Kidney (tissue), 14 donors: Measurements from ENCODE around the gene ANAPC15. TPM values are rescaled to one million over a fixed set of nuclear protein-coding genes. Genes with fewer than 3 reads are reported as not detected.

Experiments used
- DNase-seq, 5 donors: peaks; one replicate each; pipeline ENCODE4 v3.0.0-alpha.2; 2013 to 2020
- FAIRE-seq: peaks from 2 replicates; lab custom pipeline; 2012; peaks lifted over from hg19 to GRCh38; lab: Jason Lieb, UNC
- H3K27ac ChIP-seq, 2 donors: one replicate each; pipeline ENCODE4 v1.7.0; 2013; ENCODE audit warnings: low read depth in 2 of 2, low read length in 2 of 2, inconsistent platforms in 1 of 2
- H3K27me3 ChIP-seq: one replicate; pipeline ENCODE4 v1.7.1; 2013; ENCODE audit warnings: low read length, inconsistent platforms; ENCODE audit not compliant: control insufficient read depth, insufficient read depth
- H3K36me3 ChIP-seq, 3 donors: one replicate each; pipeline versions ENCODE4 v1.7.0 to v1.7.1; 2013; ENCODE audit warnings: low read length in 3 of 3, control low read depth in 1 of 3, inconsistent platforms in 1 of 3; ENCODE audit not compliant: insufficient read depth in 3 of 3, control insufficient read depth in 2 of 3
- H3K4me1 ChIP-seq, 3 donors: one replicate each; pipeline versions ENCODE4 v1.7.0 to v1.7.1; 2013; ENCODE audit warnings: low read length in 3 of 3, inconsistent platforms in 1 of 3, low read depth in 1 of 3; ENCODE audit not compliant: control insufficient read depth in 2 of 3, insufficient read depth in 2 of 3
- H3K4me3 ChIP-seq, 3 donors: one replicate each; pipeline versions ENCODE4 v1.7.0 to v1.8.1; 2013; ENCODE audit warnings: low read length in 3 of 3, control low read depth in 1 of 3, inconsistent platforms in 1 of 3
- H3K9ac ChIP-seq, 3 donors: one replicate each; pipeline versions ENCODE4 v1.7.0 to v1.7.1; 2013; ENCODE audit warnings: low read length in 3 of 3, control low read depth in 1 of 3, inconsistent platforms in 1 of 3
- H3K9me3 ChIP-seq, 3 donors: one replicate each; pipeline versions ENCODE4 v1.7.0 to v1.7.1; 2013; ENCODE audit warnings: low read length in 3 of 3, control low read depth in 1 of 3, inconsistent platforms in 1 of 3; ENCODE audit not compliant: control insufficient read depth in 2 of 3, insufficient read depth in 1 of 3
- CTCF ChIP-seq: IDR thresholded peaks from 3 replicates; pipeline ENCODE4 v1.5.1; 2012; ENCODE audit warnings: mild to moderate bottlenecking, moderate library complexity, borderline replicate concordance; ENCODE audit not compliant: insufficient read depth; ENCODE audit errors: extremely low read depth
- intact Hi-C: fragments of 100-400 bp; cut with DNase I; formaldehyde crosslinking; loops from one replicate; pipeline ENCODE4 v1.11.1; 2022
- polyA plus RNA-seq: library from polyadenylated mRNA; stranded (reverse); fragments of 350-450 nt; fragmentation: Illumina TruSeq; extraction: RNeasy Lipid Tissue Mini Kit (QIAGEN cat#74804); gene quantifications from one replicate; pipeline ENCODE4 v1.2.3, GENCODE V29; 2014; ENCODE audit warnings: low read depth, low replicate concordance; ENCODE audit not compliant: insufficient read depth
- total RNA-seq: library from RNA; stranded (reverse); fragmentation: NEBNext Ultra II Directional; extraction: Animal tissue kit (Norgen Biotek cat#: 25700); gene quantifications from one replicate; pipeline ENCODE4 v1.2.1, GENCODE V29; 2021
- donor health status: control.
- donor health status: control.
- donor health status: control.
- donor health status: control.
- donor health status: control.
- donor health status: DM: yes; HTN: yes; CAD: no.
- donor health status: Normal renal cell carcinoma (clear cell type).

The ANAPC15 gene
- total and polyA plus RNA-seq, 2 donors from 2014 or later: 30.0 to 79.8 TPM

GRCh38 chr11:72141066-72141465 is 28.6 kb upstream of the ANAPC15 start:
- no peaks in the 10 kb centered on the region for H3K36me3 ChIP-seq
- H3K4me1 ChIP-seq: no peaks in the 10 kb centered on the region
- H3K4me3 ChIP-seq: no peak overlapping the region
- TF ChIP-seq CTCF: no peak
- no peaks in the 10 kb centered on the region for H3K9me3 ChIP-seq
- intact Hi-C loops: no loop called here
- FAIRE-seq: no peak
- no peak for DNase-seq
- no peaks in the 10 kb centered on the region for H3K27me3 ChIP-seq
- H3K27ac ChIP-seq: no peak overlapping the region
- no peak overlapping the region for H3K9ac ChIP-seq

- Histone ChIP-seq H3K9me3 (no peaks in the 10 kb centered on the region), H3K36me3 (no peaks in the 10 kb centered on the region), H3K27me3 (no peaks in the 10 kb centered on the region), H3K4me1 (no peaks in the 10 kb centered on the region), H3K9ac (no peak overlapping the region), H3K4me3 (no peak overlapping the region), H3K27ac (no peak overlapping the region)
- DNase-seq (no peak), FAIRE-seq (no peak)
- intact Hi-C loops: no loop called here
- TF ChIP-seq CTCF: no peak
Observed at GRCh38 chr11:72140661-72141060, 28.2 kb upstream of the ANAPC15 start.

- Histone ChIP-seq H3K36me3 (no peaks in the 10 kb centered on the region), H3K9me3 (no peaks in the 10 kb centered on the region), H3K27me3 (no peaks in the 10 kb centered on the region), H3K4me3 (peak overlapping the region in 1 of 3 donors; percentile 29), H3K9ac (no peak overlapping the region), H3K4me1 (no peaks in the 10 kb centered on the region), H3K27ac (no peak overlapping the region)
- TF ChIP-seq CTCF: no peak
- DNase-seq (no peak), FAIRE-seq (no peak)
- intact Hi-C loops: no loop called here
Observed at GRCh38 chr11:72139500-72139899, 27.0 kb upstream of the ANAPC15 start.

- Histone ChIP-seq H3K27me3 (no peaks in the 10 kb centered on the region), H3K9ac (peak overlapping the region in 1 of 3 donors; percentile 26), H3K36me3 (no peaks in the 10 kb centered on the region), H3K4me3 (peak overlapping the region in 2 of 3 donors; percentile 29 to 38), H3K4me1 (no peaks in the 10 kb centered on the region), H3K27ac (no peak overlapping the region), H3K9me3 (no peaks in the 10 kb centered on the region)
- intact Hi-C loops: no loop called here
- FAIRE-seq: no peak
- no peak for TF ChIP-seq CTCF
- peak in 4 of 5 donors; percentile 33 to 83 (median 42) for DNase-seq
Observed at GRCh38 chr11:72138821-72139390, 26.4 kb upstream of the ANAPC15 start.
